H9 (cell line): ENCODE results near the gene TRERF1. TPM values are rescaled to one million over a fixed set of nuclear protein-coding genes. Genes with fewer than 3 reads are reported as not detected.

ENCODE experiments used
- DNase-seq: peaks from one replicate; pipeline ENCODE4 v3.0.0-alpha.2; 2017
- H2AFZ ChIP-seq: one replicate; pipeline ENCODE4 v1.6.1; 2013; ENCODE audit warnings: mild to moderate bottlenecking, low read length, control low read depth, moderate library complexity
- H2AK5ac ChIP-seq: 2 replicates; pipeline ENCODE4 v1.6.1; 2013; ENCODE audit warnings: low read length, control low read depth, mixed read lengths; ENCODE audit not compliant: insufficient read length
- H2BK120ac ChIP-seq: one replicate; pipeline ENCODE4 v1.6.1; 2013; ENCODE audit warnings: low read depth, mild to moderate bottlenecking, low read length, control low read depth, inconsistent platforms; ENCODE audit not compliant: poor library complexity, severe bottlenecking
- H2BK12ac ChIP-seq: 2 replicates; pipeline ENCODE4 v1.6.1; 2013; ENCODE audit warnings: low read length, control low read depth, mixed read lengths, low read depth; ENCODE audit not compliant: insufficient read length
- H2BK15ac ChIP-seq: 2 replicates; pipeline ENCODE4 v1.6.1; 2013; ENCODE audit warnings: low read depth, low read length, control low read depth
- H2BK20ac ChIP-seq: one replicate; pipeline ENCODE4 v1.6.1; 2013; ENCODE audit warnings: low read depth, mild to moderate bottlenecking, low read length, control low read depth, inconsistent platforms; ENCODE audit not compliant: poor library complexity, severe bottlenecking
- H2BK5ac ChIP-seq: 2 replicates; pipeline ENCODE4 v1.6.1; 2013; ENCODE audit warnings: low read length, control low read depth, mixed read lengths; ENCODE audit not compliant: insufficient read length
- H3K14ac ChIP-seq: 2 replicates; pipeline ENCODE4 v1.6.1; 2013; ENCODE audit warnings: low read length, control low read depth; ENCODE audit not compliant: insufficient read depth
- H3K18ac ChIP-seq: 2 replicates; pipeline ENCODE4 v1.6.1; 2013; ENCODE audit warnings: low read depth, mild to moderate bottlenecking, mixed read lengths, low read length, control low read depth; ENCODE audit not compliant: insufficient read length
- H3K23ac ChIP-seq: 2 replicates; pipeline ENCODE4 v1.6.1; 2013; ENCODE audit warnings: low read length, control low read depth, mixed read lengths, low read depth; ENCODE audit not compliant: insufficient read length
- H3K23me2 ChIP-seq: 2 replicates; pipeline ENCODE4 v1.6.1; 2013; ENCODE audit warnings: low read depth, mild to moderate bottlenecking, mixed read lengths, low read length, control low read depth; ENCODE audit not compliant: insufficient read length, poor library complexity, severe bottlenecking
- H3K27ac ChIP-seq: 2 replicates; pipeline ENCODE4 v1.5.1; 2013; ENCODE audit warnings: low read length, control low read depth, mixed read lengths, low read depth; ENCODE audit not compliant: insufficient read length
- H3K27me3 ChIP-seq: 2 replicates; pipeline ENCODE4 v1.6.1; 2013; ENCODE audit warnings: low read length, control low read depth, inconsistent platforms; ENCODE audit not compliant: insufficient read depth
- H3K4ac ChIP-seq: 2 replicates; pipeline ENCODE4 v1.6.1; 2013; ENCODE audit warnings: low read depth, mild to moderate bottlenecking, control low read depth, inconsistent platforms, low read length, moderate library complexity
- H3K4me1 ChIP-seq: 2 replicates; pipeline ENCODE4 v1.6.1; 2013; ENCODE audit warnings: low read length, control low read depth, inconsistent platforms; ENCODE audit not compliant: insufficient read depth
- H3K4me2 ChIP-seq: 2 replicates; pipeline ENCODE4 v1.6.1; 2013; ENCODE audit warnings: low read length, control low read depth, mixed read lengths; ENCODE audit not compliant: insufficient read length, insufficient read depth
- H3K56ac ChIP-seq: 2 replicates; pipeline ENCODE4 v1.6.1; 2013; ENCODE audit warnings: low read depth, mild to moderate bottlenecking, mixed read lengths, low read length, control low read depth; ENCODE audit not compliant: insufficient read length
- H3K79me1 ChIP-seq: 2 replicates; pipeline ENCODE4 v1.6.1; 2013; ENCODE audit warnings: low read depth, mild to moderate bottlenecking, moderate library complexity, low read length, control low read depth, inconsistent platforms; ENCODE audit not compliant: insufficient read depth, poor library complexity, severe bottlenecking
- H3K79me2 ChIP-seq: 2 replicates; pipeline ENCODE4 v1.6.1; 2013; ENCODE audit warnings: low read length, control low read depth, inconsistent platforms; ENCODE audit not compliant: insufficient read depth
- H3K9ac ChIP-seq: 2 replicates; pipeline ENCODE4 v1.6.1; 2013; ENCODE audit warnings: low read length, control low read depth, mixed read lengths; ENCODE audit not compliant: insufficient read length; ENCODE audit errors: extremely low read depth
- H3K9me3 ChIP-seq: one replicate; pipeline ENCODE4 v1.6.1; 2013; ENCODE audit warnings: low read depth, low read length, inconsistent platforms; ENCODE audit not compliant: control insufficient read depth
- H3T11ph ChIP-seq: one replicate; pipeline ENCODE4 v1.6.1; 2013; ENCODE audit warnings: mild to moderate bottlenecking, low read length, control low read depth, inconsistent platforms
- H4K20me1 ChIP-seq: one replicate; pipeline ENCODE4 v1.6.1; 2013; ENCODE audit not compliant: control insufficient read depth, insufficient read length, insufficient read depth
- H4K5ac ChIP-seq: 2 replicates; pipeline ENCODE4 v1.6.1; 2013; ENCODE audit warnings: low read depth, mild to moderate bottlenecking, mixed read lengths, low read length, control low read depth; ENCODE audit not compliant: insufficient read length
- H4K8ac ChIP-seq: replicated peaks from 2 replicates; pipeline ENCODE4 v1.6.1; 2013; ENCODE audit warnings: low read length, control low read depth, mixed read lengths, low read depth; ENCODE audit not compliant: insufficient read length
- H4K91ac ChIP-seq: 2 replicates; pipeline ENCODE4 v1.6.1; 2013; ENCODE audit warnings: low read depth, mild to moderate bottlenecking, moderate library complexity, mixed read lengths, low read length, control low read depth; ENCODE audit not compliant: insufficient read length
- H3K27ac Mint-ChIP-seq, 3 experiments: 2 replicates in 2 of 3; 3 replicates in 1 of 3; pipeline ENCODE4 v1.8.0; 2020 to 2021; ENCODE audit warnings: mixed read lengths in 3 of 3, mild to moderate bottlenecking in 1 of 3, moderate library complexity in 1 of 3
- H3K27me3 Mint-ChIP-seq: 2 replicates; pipeline ENCODE4 v1.8.0; 2021; ENCODE audit warnings: low read depth, mild to moderate bottlenecking, moderate library complexity, mixed read lengths
- H3K36me3 Mint-ChIP-seq, 3 experiments: 2 replicates in 2 of 3; 3 replicates in 1 of 3; pipeline ENCODE4 v1.8.0; 2020 to 2021; ENCODE audit warnings: low read depth in 3 of 3, mixed read lengths in 3 of 3; ENCODE audit not compliant: insufficient read depth in 1 of 3
- H3K4me1 Mint-ChIP-seq, 2 experiments: 2 replicates each; pipeline ENCODE4 v1.8.0; 2020; ENCODE audit warnings: mixed read lengths in 2 of 2
- H3K4me3 Mint-ChIP-seq, 2 experiments: 2 replicates in 1 of 2; 3 replicates in 1 of 2; pipeline ENCODE4 v1.8.0; 2020 to 2021; ENCODE audit warnings: mild to moderate bottlenecking in 2 of 2, mixed read lengths in 2 of 2, moderate library complexity in 1 of 2
- H3K9me3 Mint-ChIP-seq, 2 experiments: 2 replicates in 1 of 2; 3 replicates in 1 of 2; pipeline ENCODE4 v1.8.0; 2020; ENCODE audit warnings: mild to moderate bottlenecking in 2 of 2, mixed read lengths in 2 of 2, moderate library complexity in 1 of 2
- CTCF ChIP-seq: fragments of 200-600 bp; sonication (generic); conservative IDR thresholded peaks from 3 replicates; pipeline ENCODE4 v1.8.0; 2021; ENCODE audit warnings: antibody characterized with exemption, mild to moderate bottlenecking
- WGBS: extraction: QIAGEN DNeasy Blood & Tissue Kit; methylation state at CpG from one replicate; pipeline ENCODE4 v1.1.7; 2013; ENCODE audit warnings: missing lambda C conversion rate, low lambda C conversion rate, mixed read lengths; ENCODE audit not compliant: insufficient read length; ENCODE audit errors: extremely low coverage; 5-methylcytosine and 5-hydroxymethylcytosine counted together
- total RNA-seq: library from RNA; stranded (reverse); gene quantifications from 2 replicates; pipeline ENCODE4 v1.2.1, GENCODE V29; 2021

Gene TRERF1
- total RNA-seq, 1 experiment from 2014 or later = 19.7 TPM

GRCh38 chr6:42385339-42385738 lies 66.4 kb downstream of the TRERF1 start:
- H3K79me2 ChIP-seq = peaks cover 9% of the 10 kb centered on the region; the same call in 1 of the 2 replicates
- H4K5ac ChIP-seq = no peak overlapping the region
- no peak overlapping the region for H2BK5ac ChIP-seq
- no peak overlapping the region; the same call in 1 of the 2 replicates for H2BK15ac ChIP-seq
- no peak overlapping the region for H2BK120ac ChIP-seq
- no peaks in the 10 kb centered on the region for H3K9me3 ChIP-seq
- no peak overlapping the region for H2AFZ ChIP-seq
- no peak overlapping the region for H4K8ac ChIP-seq
- no peaks in the 10 kb centered on the region for H3K23me2 ChIP-seq
- no peak overlapping the region for H3K56ac ChIP-seq
- no peak overlapping the region for H3K4me3 Mint-ChIP-seq
- no peak overlapping the region for H3K4me2 ChIP-seq
- no peak overlapping the region for H2BK12ac ChIP-seq
- H3K14ac ChIP-seq = no peak overlapping the region
- no peak overlapping the region for H3K23ac ChIP-seq
- no peak overlapping the region for H4K91ac ChIP-seq
- H3K18ac ChIP-seq = no peak overlapping the region
- no peaks in the 10 kb centered on the region for H4K20me1 ChIP-seq
- H3K27ac Mint-ChIP-seq = no peak overlapping the region
- H2BK20ac ChIP-seq = no peak overlapping the region
- no peaks in the 10 kb centered on the region for H3K27me3 ChIP-seq
- WGBS = no CpG with 5 or more reads among the region's 5 CpGs
- no peak overlapping the region for H3K9ac ChIP-seq
- peaks cover 0 to 2% (median 0%) of the 10 kb centered on the region in 3 experiments; a peak in 2 of 7 replicates for H3K36me3 Mint-ChIP-seq
- no peak for TF ChIP-seq CTCF
- no peaks in the 10 kb centered on the region for H3K9me3 Mint-ChIP-seq
- H3K79me1 ChIP-seq = peaks cover 6% of the 10 kb centered on the region
- peaks cover 17 to 32% of the 10 kb centered on the region in 2 experiments for H3K4me1 Mint-ChIP-seq
- H3T11ph ChIP-seq = no peak overlapping the region
- H3K27ac ChIP-seq = no peak overlapping the region
- H3K27me3 Mint-ChIP-seq = no peaks in the 10 kb centered on the region
- no peak overlapping the region for H2AK5ac ChIP-seq
- no peak for DNase-seq
- H3K4me1 ChIP-seq = peaks cover 3% of the 10 kb centered on the region; the same call in 1 of the 2 replicates
- H3K4ac ChIP-seq = no peak overlapping the region
